Activated naive CD8-positive, alpha-beta T cell treated with anti-CD3 and anti-CD28 coated beads, Interleukin-2, amount 50 U/mL, for 24 hours (primary cell): ENCODE results near the gene HDLBP.
A peak's percentile ranks its signal among the peaks of the same experiment; 100 is the strongest.
"Not testable (repeated sequence)": the region's sequence is repeated elsewhere in the genome, so short reads cannot be mapped to it uniquely, and the experiment has no call there.

Experiments
- ATAC-seq: fragments of 150-1000 bp; cut with Tn5 transposase; one replicate; pipeline ENCODE4 v1.10.0; 2021
- DNase-seq: peaks from one replicate; pipeline ENCODE4 v3.0.0; 2021
- H3K27ac Mint-ChIP-seq: one replicate; pipeline ENCODE4 v1.8.0; 2021; ENCODE audit warnings: mild to moderate bottlenecking, mixed read lengths
- H3K27me3 Mint-ChIP-seq: one replicate; pipeline ENCODE4 v1.8.0; 2021; ENCODE audit warnings: mixed read lengths
- H3K36me3 Mint-ChIP-seq: one replicate; pipeline ENCODE4 v1.8.0; 2021; ENCODE audit warnings: low read depth, mixed read lengths
- H3K4me1 Mint-ChIP-seq: one replicate; pipeline ENCODE4 v1.8.0; 2021; ENCODE audit warnings: mixed read lengths
- H3K4me3 Mint-ChIP-seq: one replicate; pipeline ENCODE4 v1.8.0; 2021; ENCODE audit warnings: mild to moderate bottlenecking, moderate library complexity, mixed read lengths
- H3K9me3 Mint-ChIP-seq: one replicate; pipeline ENCODE4 v1.8.0; 2021; ENCODE audit warnings: mixed read lengths

The HDLBP gene

GRCh38 chr2:241282555-241282954, 32.9 kb downstream of the HDLBP start:
- Mint-ChIP-seq H3K27ac (no peak overlapping the region), H3K36me3 (peaks cover 21% of the 10 kb centered on the region), H3K4me3 (no peak overlapping the region), H3K27me3 (no peaks in the 10 kb centered on the region), H3K9me3 (no peaks in the 10 kb centered on the region), H3K4me1 (peaks cover 16% of the 10 kb centered on the region)
- ATAC-seq = no peak
- no peak for DNase-seq

- ATAC-seq (no peak), DNase-seq (no peak)
- Mint-ChIP-seq H3K36me3 (peaks cover 25% of the 10 kb centered on the region), H3K4me1 (peaks cover 14% of the 10 kb centered on the region), H3K27ac (no peak overlapping the region), H3K27me3 (no peaks in the 10 kb centered on the region), H3K9me3 (peaks cover 13% of the 10 kb centered on the region), H3K4me3 (no peak overlapping the region)
Measured at GRCh38 chr2:241280291-241280690, 35.2 kb downstream of the HDLBP start.

GRCh38 chr2:241279828-241280227, 35.6 kb downstream of the HDLBP start:
- DNase-seq = no peak
- no peak for ATAC-seq
- H3K4me3 Mint-ChIP-seq = no peak overlapping the region

GRCh38 chr2:241279413-241279812, 36.1 kb downstream of the HDLBP start:
- no peak for DNase-seq
- Mint-ChIP-seq H3K27ac (no peak overlapping the region), H3K36me3 (peaks cover 21% of the 10 kb centered on the region), H3K4me3 (no peak overlapping the region), H3K9me3 (peaks cover 15% of the 10 kb centered on the region), H3K27me3 (no peaks in the 10 kb centered on the region), H3K4me1 (peaks cover 13% of the 10 kb centered on the region)
- no peak for ATAC-seq

More at GRCh38 chr2:241279828-241280227, 35.6 kb downstream of the HDLBP start:
- Mint-ChIP-seq H3K27me3 (no peaks in the 10 kb centered on the region), H3K9me3 (peaks cover 15% of the 10 kb centered on the region), H3K36me3 (peaks cover 23% of the 10 kb centered on the region), H3K4me1 (peaks cover 13% of the 10 kb centered on the region), H3K27ac (no peak overlapping the region)

GRCh38 chr2:241278306-241278705, 37.2 kb downstream of the HDLBP start:
- peaks cover 15% of the 10 kb centered on the region for H3K36me3 Mint-ChIP-seq
- H3K9me3 Mint-ChIP-seq = peaks cover 15% of the 10 kb centered on the region
- H3K4me1 Mint-ChIP-seq = peaks cover 14% of the 10 kb centered on the region
- ATAC-seq, DNase-seq, H3K27me3 Mint-ChIP-seq, H3K27ac Mint-ChIP-seq, H3K4me3 Mint-ChIP-seq: not testable (repeated sequence)

- Mint-ChIP-seq H3K4me3 (no peak overlapping the region), H3K4me1 (peaks cover 23% of the 10 kb centered on the region), H3K27ac (no peak overlapping the region), H3K9me3 (peaks cover 15% of the 10 kb centered on the region), H3K27me3 (no peaks in the 10 kb centered on the region), H3K36me3 (peaks cover 13% of the 10 kb centered on the region)
- ATAC-seq (no peak), DNase-seq (no peak)
Measured at GRCh38 chr2:241275910-241276309, 39.6 kb downstream of the HDLBP start.

GRCh38 chr2:241275504-241275903, 40.0 kb downstream of the HDLBP start:
- Mint-ChIP-seq H3K9me3 (peaks cover 15% of the 10 kb centered on the region), H3K27me3 (no peaks in the 10 kb centered on the region), H3K27ac (no peak overlapping the region), H3K4me1 (peaks cover 27% of the 10 kb centered on the region), H3K4me3 (no peak overlapping the region), H3K36me3 (peaks cover 13% of the 10 kb centered on the region)
- DNase-seq (no peak), ATAC-seq (no peak)

GRCh38 chr2:241274127-241274526, 41.3 kb downstream of the HDLBP start:
- H3K4me3 Mint-ChIP-seq = no peak overlapping the region
- H3K27me3 Mint-ChIP-seq = no peaks in the 10 kb centered on the region
- ATAC-seq = no peak
- no peak for DNase-seq
- H3K9me3 Mint-ChIP-seq = peaks cover 15% of the 10 kb centered on the region
- H3K36me3 Mint-ChIP-seq = peaks cover 12% of the 10 kb centered on the region
- H3K4me1 Mint-ChIP-seq = peaks cover 37% of the 10 kb centered on the region
- no peak overlapping the region for H3K27ac Mint-ChIP-seq

GRCh38 chr2:241273210-241274020, 42.1 kb downstream of the HDLBP start:
- peaks cover 15% of the 10 kb centered on the region for H3K9me3 Mint-ChIP-seq
- peaks cover 16% of the 10 kb centered on the region for H3K36me3 Mint-ChIP-seq
- H3K27me3 Mint-ChIP-seq = no peaks in the 10 kb centered on the region
- peak overlapping the region; percentile 38 for H3K27ac Mint-ChIP-seq
- DNase-seq (no peak), ATAC-seq (no peak)
- peaks cover 40% of the 10 kb centered on the region for H3K4me1 Mint-ChIP-seq
- peak overlapping the region; percentile 72 for H3K4me3 Mint-ChIP-seq

- peaks cover 40% of the 10 kb centered on the region for H3K4me1 Mint-ChIP-seq
- peak overlapping the region; percentile 72 for H3K4me3 Mint-ChIP-seq
- H3K27ac Mint-ChIP-seq = peak overlapping the region; percentile 38
- peak; percentile 89 for ATAC-seq
- H3K36me3 Mint-ChIP-seq = peaks cover 25% of the 10 kb centered on the region
- DNase-seq = peak; percentile 66
- H3K27me3 Mint-ChIP-seq = no peaks in the 10 kb centered on the region
- H3K9me3 Mint-ChIP-seq = peaks cover 15% of the 10 kb centered on the region
Measured at GRCh38 chr2:241272303-241273209, 42.9 kb downstream of the HDLBP start.

- H3K4me3 Mint-ChIP-seq = peak overlapping the region; percentile 87
- H3K27ac Mint-ChIP-seq = peak overlapping the region; percentile 77
- peak; percentile 45 for ATAC-seq
- peaks cover 15% of the 10 kb centered on the region for H3K9me3 Mint-ChIP-seq
- peaks cover 24% of the 10 kb centered on the region for H3K36me3 Mint-ChIP-seq
- H3K27me3 Mint-ChIP-seq = no peaks in the 10 kb centered on the region
- DNase-seq = peak; percentile 64
- H3K4me1 Mint-ChIP-seq = peaks cover 40% of the 10 kb centered on the region
Measured at GRCh38 chr2:241271706-241272302, 43.7 kb downstream of the HDLBP start.

GRCh38 chr2:241270531-241270930, 44.9 kb downstream of the HDLBP start:
- H3K4me3 Mint-ChIP-seq = peak overlapping the region; percentile 87
- DNase-seq (no peak), ATAC-seq (no peak)
- peaks cover 5% of the 10 kb centered on the region for H3K9me3 Mint-ChIP-seq
- H3K27me3 Mint-ChIP-seq = no peaks in the 10 kb centered on the region
- H3K36me3 Mint-ChIP-seq = peaks cover 22% of the 10 kb centered on the region
- peaks cover 40% of the 10 kb centered on the region for H3K4me1 Mint-ChIP-seq
- no peak overlapping the region for H3K27ac Mint-ChIP-seq

- no peak overlapping the region for H3K27ac Mint-ChIP-seq
- H3K36me3 Mint-ChIP-seq = peaks cover 25% of the 10 kb centered on the region
- DNase-seq (no peak), ATAC-seq (no peak)
- H3K27me3 Mint-ChIP-seq = no peaks in the 10 kb centered on the region
- H3K4me1 Mint-ChIP-seq = peaks cover 40% of the 10 kb centered on the region
- H3K4me3 Mint-ChIP-seq = no peak overlapping the region
- H3K9me3 Mint-ChIP-seq = no peaks in the 10 kb centered on the region
Measured at GRCh38 chr2:241269707-241270520, 45.6 kb downstream of the HDLBP start.
